ENCODE data around the gene IL1RN. TPM values are rescaled to one million over a fixed set of nuclear protein-coding genes. Genes with fewer than 3 reads are reported as not detected.

Gene IL1RN
- total and polyA plus RNA-seq, 10 of the 15 experiments (the other 5 are each of a cell fraction or from before 2014, with no cell fraction given), result 0.04 TPM; not detected in 7

GRCh38 chr2:113158884-113159553 lies 31.6 kb downstream of the IL1RN start (continued):
- TF ChIP-seq ZBTB40 (IDR thresholded peaks at IDR 0.05; ENCODE audit: borderline replicate concordance) (no peak), ASH2L (IDR thresholded peaks at IDR 0.05; ENCODE audit: borderline replicate concordance, low read depth) (no peak), RBBP5 (conservative IDR thresholded peaks at IDR 0.05) (no peak), STAT3 (IDR thresholded peaks at IDR 0.05; ENCODE audit: low read depth, low read length) (no peak), RUNX3 (IDR thresholded peaks at IDR 0.05; ENCODE audit: low read length) (no peak), IRF3 (IDR thresholded peaks at IDR 0.05) (no peak)

GRCh38 chr2:113160248-113160647 lies 32.9 kb downstream of the IL1RN start:
- in situ Hi-C loops (cut with MboI), result no loop called here
- H3K27ac ChIP-seq (ENCODE audit: control insufficient read depth, insufficient read depth), result no peak overlapping the region
- no peaks in the 10 kb centered on the region for H3K36me3 ChIP-seq (ENCODE audit: control insufficient read depth in 2 of 2, insufficient read depth in 2 of 2, low read length in 1 of 2)
- intact Hi-C loops (cut with micrococcal nuclease; ENCODE audit: unreplicated experiment), result no loop called here
- 93% methylated on average over 1 of the region's 1 CpG for WGBS (ENCODE audit: insufficient coverage, insufficient replicate concordance, low lambda C conversion rate, missing lambda C conversion rate)
- DNase-seq (ENCODE audit: low read depth, low spot score), result no peak
- no peaks in the 10 kb centered on the region for H4K20me1 ChIP-seq (ENCODE audit: control insufficient read depth, insufficient read depth)
- H3K4me3 ChIP-seq, result no peak overlapping the region
- no peaks in the 10 kb centered on the region for H3K9me3 ChIP-seq (replicated peaks; ENCODE audit: control insufficient read depth, insufficient read depth, low read length)
- no peaks in the 10 kb centered on the region for H3K79me2 ChIP-seq (ENCODE audit: control insufficient read depth, insufficient read depth, low read length)
- POLR2A ChIA-PET, result no interaction called here
- H3K27me3 ChIP-seq (replicated peaks in 1 of 2; ENCODE audit: control insufficient read depth in 2 of 2, insufficient read depth in 2 of 2, low read length in 1 of 2), result peaks cover 0 to 3% of the 10 kb centered on the region in 2 experiments; a peak in 1 of 4 replicates
- no peak for FAIRE-seq
- no peak overlapping the region for H3K9ac ChIP-seq (ENCODE audit: control insufficient read depth, insufficient read depth, low read length)
- peaks cover 12% of the 10 kb centered on the region for H3K4me1 ChIP-seq (ENCODE audit: control insufficient read depth, insufficient read depth, low read length)
- no peak overlapping the region for H3K4me2 ChIP-seq (ENCODE audit: control insufficient read depth, insufficient read depth)
- RAD21 ChIA-PET (ENCODE audit: unreplicated experiment), result no interaction called here
- no peak for ATAC-seq
- no peak overlapping the region for H2AFZ ChIP-seq (ENCODE audit: control insufficient read depth, low read depth, low read length)
- SMC1A ChIA-PET (ENCODE audit: uncharacterized antibody, unreplicated experiment), result no interaction called here
- BruUV-seq (replicated peaks), result no TSS peak
- CTCF ChIA-PET, result interaction anchor here (1.0 to 1.2 kb wide), 2 partner anchors 22 to 23 kb away, joined by 3 to 4 read pairs; no protein-coding TSS in a partner anchor
- TF ChIP-seq IKZF1 (conservative IDR thresholded peaks at IDR 0.05), result no peak
- no peak for TF ChIP-seq PRDM15 (CRISPR knock-in tag; IDR thresholded peaks at IDR 0.05)
- no peak for TF ChIP-seq HDAC2 (IDR thresholded peaks at IDR 0.05)
- no peak for TF ChIP-seq MLLT1 (IDR thresholded peaks at IDR 0.05)
- no peak for TF ChIP-seq NFIC (IDR thresholded peaks at IDR 0.05; ENCODE audit: low read depth, low read length)
- TF ChIP-seq NRF1 (conservative IDR thresholded peaks at IDR 0.05; ENCODE audit: low read depth, low read length), result no peak
- TF ChIP-seq POLR2AphosphoS5 (IDR thresholded peaks at IDR 0.05; ENCODE audit: low read length), result no peak

All from GM12878 (cell line).